WTC11 (cell line): ENCODE measurements around the gene WWP2.

Experiments used
- ATF1 ChIP-seq: sonication (generic); formaldehyde crosslinking; IDR thresholded peaks from 2 replicates; pipeline ENCODE4 v1.8.1; 2023; ENCODE audit warnings: mild to moderate bottlenecking, moderate library complexity, missing genetic modification reagents
- CREM ChIP-seq: sonication (generic); formaldehyde crosslinking; IDR thresholded peaks from 2 replicates; pipeline ENCODE4 v1.8.1; 2022; ENCODE audit warnings: mild to moderate bottlenecking, missing genetic modification reagents, moderate library complexity
- NR2C2 ChIP-seq: sonication (generic); formaldehyde crosslinking; IDR thresholded peaks from 2 replicates; pipeline ENCODE4 v1.8.0; 2022; ENCODE audit warnings: mild to moderate bottlenecking, missing genetic modification reagents
- TEAD4 ChIP-seq: sonication (generic); formaldehyde crosslinking; IDR thresholded peaks from 2 replicates; pipeline ENCODE4 v1.8.0; 2022; ENCODE audit warnings: mild to moderate bottlenecking, missing genetic modification reagents
- TP53 ChIP-seq: sonication (generic); formaldehyde crosslinking; IDR thresholded peaks from 2 replicates; pipeline ENCODE4 v1.8.1; 2023; ENCODE audit warnings: mild to moderate bottlenecking, missing genetic modification reagents
- USF1 ChIP-seq: sonication (generic); formaldehyde crosslinking; IDR thresholded peaks from 2 replicates; pipeline ENCODE4 v1.8.0; 2022; ENCODE audit warnings: mild to moderate bottlenecking, missing genetic modification reagents
- ZNF121 ChIP-seq: sonication (generic); formaldehyde crosslinking; IDR thresholded peaks from 2 replicates; pipeline ENCODE4 v1.8.0; 2023; ENCODE audit warnings: missing genetic modification reagents
- ZNF138 ChIP-seq: sonication (generic); formaldehyde crosslinking; conservative IDR thresholded peaks from 2 replicates; pipeline ENCODE4 v1.8.1; 2022; ENCODE audit warnings: mild to moderate bottlenecking, moderate library complexity, missing genetic modification reagents
- ZNF671 ChIP-seq: fragments of 250-450 bp; sonication (Bioruptor Pico); IDR thresholded peaks from 2 replicates; pipeline ENCODE4 v1.8.0; 2021; ENCODE audit warnings: mild to moderate bottlenecking
- TF ChIP-seq, protein P1 (sequence below): fragments of 200-600 bp; IDR thresholded peaks from 2 replicates; pipeline ENCODE4 v1.8.0; 2022; ENCODE audit warnings: antibody characterized with exemption
- TF ChIP-seq, protein P2 (sequence below): sonication (generic); formaldehyde crosslinking; IDR thresholded peaks from 2 replicates; pipeline ENCODE4 v1.8.0; 2022; ENCODE audit warnings: mild to moderate bottlenecking, missing genetic modification reagents
- TF ChIP-seq, protein P3 (sequence below): sonication (generic); formaldehyde crosslinking; IDR thresholded peaks from 2 replicates; pipeline ENCODE4 v1.8.0; 2022; ENCODE audit warnings: mild to moderate bottlenecking, missing genetic modification reagents
- TF ChIP-seq, protein P4 (sequence below): sonication (generic); formaldehyde crosslinking; IDR thresholded peaks from 2 replicates; pipeline ENCODE4 v1.8.0; 2023; ENCODE audit warnings: missing genetic modification reagents

DNA sequence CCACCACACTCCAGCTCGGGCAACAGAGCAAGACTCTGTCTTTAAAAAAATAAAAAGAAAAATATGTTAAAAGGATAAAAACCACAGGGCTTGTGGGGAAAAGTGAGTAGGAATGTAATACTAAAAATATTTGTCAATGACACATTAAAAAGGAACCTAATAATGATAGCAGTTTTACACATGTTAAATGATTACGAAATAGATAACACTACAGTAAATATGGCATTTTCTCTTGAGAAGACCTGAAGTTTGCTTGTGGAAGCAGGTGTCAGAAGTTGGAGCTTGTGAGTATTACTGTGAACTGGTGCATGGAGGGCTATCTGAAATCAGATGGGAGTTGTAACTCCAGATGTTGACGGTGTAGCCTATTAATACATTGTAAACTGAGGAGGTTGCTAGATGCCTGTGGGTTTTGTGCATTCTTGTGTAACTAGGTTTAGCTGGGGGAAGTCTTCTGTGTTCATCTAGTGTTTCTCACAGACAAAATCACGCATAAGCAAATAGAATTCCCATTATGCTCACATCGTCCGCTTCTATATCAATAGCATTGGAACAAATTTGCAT is 144.8 kb downstream of the WWP2 start:
- TF ChIP-seq, protein P1, sequence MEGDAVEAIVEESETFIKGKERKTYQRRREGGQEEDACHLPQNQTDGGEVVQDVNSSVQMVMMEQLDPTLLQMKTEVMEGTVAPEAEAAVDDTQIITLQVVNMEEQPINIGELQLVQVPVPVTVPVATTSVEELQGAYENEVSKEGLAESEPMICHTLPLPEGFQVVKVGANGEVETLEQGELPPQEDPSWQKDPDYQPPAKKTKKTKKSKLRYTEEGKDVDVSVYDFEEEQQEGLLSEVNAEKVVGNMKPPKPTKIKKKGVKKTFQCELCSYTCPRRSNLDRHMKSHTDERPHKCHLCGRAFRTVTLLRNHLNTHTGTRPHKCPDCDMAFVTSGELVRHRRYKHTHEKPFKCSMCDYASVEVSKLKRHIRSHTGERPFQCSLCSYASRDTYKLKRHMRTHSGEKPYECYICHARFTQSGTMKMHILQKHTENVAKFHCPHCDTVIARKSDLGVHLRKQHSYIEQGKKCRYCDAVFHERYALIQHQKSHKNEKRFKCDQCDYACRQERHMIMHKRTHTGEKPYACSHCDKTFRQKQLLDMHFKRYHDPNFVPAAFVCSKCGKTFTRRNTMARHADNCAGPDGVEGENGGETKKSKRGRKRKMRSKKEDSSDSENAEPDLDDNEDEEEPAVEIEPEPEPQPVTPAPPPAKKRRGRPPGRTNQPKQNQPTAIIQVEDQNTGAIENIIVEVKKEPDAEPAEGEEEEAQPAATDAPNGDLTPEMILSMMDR: no peak
- TF ChIP-seq TP53 (CRISPR knock-in tag) (no peak), ZNF671 (CRISPR knock-in tag) (no peak), USF1 (no peak), CREM (CRISPR knock-in tag) (no peak), NR2C2 (CRISPR knock-in tag) (no peak), ZNF138 (no peak), ATF1 (no peak), ZNF121 (CRISPR knock-in tag) (no peak), TEAD4 (no peak)
- TF ChIP-seq, protein P2, sequence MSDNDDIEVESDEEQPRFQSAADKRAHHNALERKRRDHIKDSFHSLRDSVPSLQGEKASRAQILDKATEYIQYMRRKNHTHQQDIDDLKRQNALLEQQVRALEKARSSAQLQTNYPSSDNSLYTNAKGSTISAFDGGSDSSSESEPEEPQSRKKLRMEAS (CRISPR knock-in tag): no peak
- TF ChIP-seq, protein P3, sequence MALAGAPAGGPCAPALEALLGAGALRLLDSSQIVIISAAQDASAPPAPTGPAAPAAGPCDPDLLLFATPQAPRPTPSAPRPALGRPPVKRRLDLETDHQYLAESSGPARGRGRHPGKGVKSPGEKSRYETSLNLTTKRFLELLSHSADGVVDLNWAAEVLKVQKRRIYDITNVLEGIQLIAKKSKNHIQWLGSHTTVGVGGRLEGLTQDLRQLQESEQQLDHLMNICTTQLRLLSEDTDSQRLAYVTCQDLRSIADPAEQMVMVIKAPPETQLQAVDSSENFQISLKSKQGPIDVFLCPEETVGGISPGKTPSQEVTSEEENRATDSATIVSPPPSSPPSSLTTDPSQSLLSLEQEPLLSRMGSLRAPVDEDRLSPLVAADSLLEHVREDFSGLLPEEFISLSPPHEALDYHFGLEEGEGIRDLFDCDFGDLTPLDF (CRISPR knock-in tag): no peak
- TF ChIP-seq, protein P4, sequence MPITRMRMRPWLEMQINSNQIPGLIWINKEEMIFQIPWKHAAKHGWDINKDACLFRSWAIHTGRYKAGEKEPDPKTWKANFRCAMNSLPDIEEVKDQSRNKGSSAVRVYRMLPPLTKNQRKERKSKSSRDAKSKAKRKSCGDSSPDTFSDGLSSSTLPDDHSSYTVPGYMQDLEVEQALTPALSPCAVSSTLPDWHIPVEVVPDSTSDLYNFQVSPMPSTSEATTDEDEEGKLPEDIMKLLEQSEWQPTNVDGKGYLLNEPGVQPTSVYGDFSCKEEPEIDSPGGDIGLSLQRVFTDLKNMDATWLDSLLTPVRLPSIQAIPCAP (CRISPR knock-in tag): no peak
